Sigmoid colon (tissue), 4 donors: ENCODE data around the gene OAS2.

Source experiments
- CTCF ChIP-seq, 4 experiments: fragments of 450-650 bp in 3 of 4; fragments of 200-600 bp in 1 of 4; IDR thresholded peaks; one replicate each; pipeline ENCODE4 v1.5.1; 2016 to 2019; ENCODE audit warnings: antibody characterized with exemption in 4 of 4, mild to moderate bottlenecking in 3 of 4, moderate library complexity in 2 of 4
- EP300 ChIP-seq, 4 donors: sonication (generic); formaldehyde crosslinking; IDR thresholded peaks; one replicate each; pipeline ENCODE4 v1.6.1; 2017; ENCODE audit warnings: antibody characterized with exemption in 4 of 4
- POLR2AphosphoS5 ChIP-seq, 4 donors: sonication (generic); formaldehyde crosslinking; IDR thresholded peaks; one replicate each; pipeline ENCODE4 v1.6.1; 2017; ENCODE audit warnings: antibody characterized with exemption in 4 of 4

- TF ChIP-seq CTCF (IDR thresholded peaks at IDR 0.05) (no peak), POLR2AphosphoS5 (IDR thresholded peaks at IDR 0.05) (no peak), EP300 (IDR thresholded peaks at IDR 0.05) (no peak)
These were observed 63.2 kb downstream of the OAS2 start for GRCh38 chr12:113041560-113041959.
